Muscle of arm (tissue), 12 donors: ENCODE measurements around the gene TSPAN8. TPM values are rescaled to one million over a fixed set of nuclear protein-coding genes. Genes with fewer than 3 reads are reported as not detected.
"Not testable (repeated sequence)": the region's sequence is repeated elsewhere in the genome, so short reads cannot be mapped to it uniquely, and the experiment has no call there.

Source experiments
- DNase-seq: peaks from one replicate; pipeline ENCODE4 v3.0.0-alpha.2; 2013
- polyA plus RNA-seq, 12 donors: library from polyadenylated mRNA; unstranded; fragments of 120-200 nt; gene quantifications; one replicate each; pipeline ENCODE4 v1.2.1, GENCODE V29; 2013; ENCODE audit not compliant: insufficient read length in 12 of 12

TSPAN8 gene
- polyA plus RNA-seq, 12 donors: 0.79 to 68.7 (median 1.5) TPM; not detected in 1

DNA sequence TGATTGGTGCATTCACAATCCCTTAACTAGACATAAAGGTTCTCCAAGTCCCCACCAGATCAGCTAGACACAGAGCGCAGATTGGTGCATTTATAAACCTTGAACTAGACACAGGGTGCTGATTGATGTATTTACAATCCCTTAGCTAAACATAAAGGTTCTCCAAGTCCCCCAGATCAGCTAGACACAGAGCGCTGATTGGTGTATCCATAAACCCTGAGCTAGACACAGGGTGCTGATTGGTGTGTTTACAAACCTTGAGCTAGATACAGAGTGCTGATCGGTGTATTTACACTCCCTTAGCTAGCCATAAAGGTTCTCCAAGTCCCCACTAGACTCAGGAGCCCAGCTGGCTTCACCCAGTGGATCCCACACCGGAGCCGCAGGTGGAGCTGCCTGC lies 8.0 kb upstream of the TSPAN8 start:
- not testable (repeated sequence) for DNase-seq

DNA sequence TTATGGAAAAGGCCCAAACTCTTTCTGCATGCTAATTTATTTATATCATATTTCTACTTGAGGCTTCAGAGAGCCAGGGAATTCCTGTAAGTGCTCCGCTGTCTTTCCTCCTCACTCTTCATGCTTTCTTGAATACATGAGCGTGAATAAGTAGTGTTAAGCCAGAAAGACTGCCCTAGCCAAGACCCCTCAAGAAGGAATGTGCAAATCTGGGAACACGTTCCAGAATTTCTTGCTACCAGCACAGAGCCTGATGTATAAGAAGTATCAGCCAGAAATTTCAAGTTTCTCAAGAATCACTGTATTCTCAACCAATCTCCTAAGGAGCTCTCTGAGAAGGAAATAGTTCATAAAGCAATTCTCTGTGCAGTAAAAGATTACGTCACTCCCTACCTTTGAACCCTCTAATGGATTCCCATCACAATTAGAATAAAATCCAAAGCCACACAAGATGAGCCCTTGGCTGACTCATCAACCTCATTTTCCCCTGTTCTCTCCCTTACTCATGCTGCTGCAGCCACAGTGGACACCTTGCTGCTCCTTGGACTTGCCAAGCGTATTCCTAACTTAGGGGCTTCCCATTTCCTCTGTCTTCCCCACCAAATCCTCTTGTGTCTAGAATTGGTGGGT lies 6.9 kb upstream of the TSPAN8 start:
- DNase-seq: no peak

DNA sequence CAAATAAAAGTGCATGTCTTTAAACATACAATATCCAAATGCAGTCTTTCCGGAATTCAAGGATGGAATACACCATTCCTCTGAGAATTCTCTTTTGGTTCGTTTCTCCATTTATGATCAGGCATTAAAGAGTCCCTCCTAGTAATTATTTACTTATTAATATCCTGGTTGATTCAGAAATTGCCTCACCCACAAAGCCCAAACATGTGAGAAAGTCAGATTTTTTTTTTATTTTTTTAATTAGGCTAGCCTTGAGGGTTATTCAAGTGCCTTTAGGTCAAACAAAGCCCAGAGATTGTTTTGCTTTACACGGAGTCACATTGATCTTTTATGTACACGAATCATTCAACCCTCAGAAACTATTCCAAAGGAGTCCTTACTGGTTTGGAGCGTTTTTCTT lies 6.4 kb upstream of the TSPAN8 start:
- DNase-seq: no peak

DNA sequence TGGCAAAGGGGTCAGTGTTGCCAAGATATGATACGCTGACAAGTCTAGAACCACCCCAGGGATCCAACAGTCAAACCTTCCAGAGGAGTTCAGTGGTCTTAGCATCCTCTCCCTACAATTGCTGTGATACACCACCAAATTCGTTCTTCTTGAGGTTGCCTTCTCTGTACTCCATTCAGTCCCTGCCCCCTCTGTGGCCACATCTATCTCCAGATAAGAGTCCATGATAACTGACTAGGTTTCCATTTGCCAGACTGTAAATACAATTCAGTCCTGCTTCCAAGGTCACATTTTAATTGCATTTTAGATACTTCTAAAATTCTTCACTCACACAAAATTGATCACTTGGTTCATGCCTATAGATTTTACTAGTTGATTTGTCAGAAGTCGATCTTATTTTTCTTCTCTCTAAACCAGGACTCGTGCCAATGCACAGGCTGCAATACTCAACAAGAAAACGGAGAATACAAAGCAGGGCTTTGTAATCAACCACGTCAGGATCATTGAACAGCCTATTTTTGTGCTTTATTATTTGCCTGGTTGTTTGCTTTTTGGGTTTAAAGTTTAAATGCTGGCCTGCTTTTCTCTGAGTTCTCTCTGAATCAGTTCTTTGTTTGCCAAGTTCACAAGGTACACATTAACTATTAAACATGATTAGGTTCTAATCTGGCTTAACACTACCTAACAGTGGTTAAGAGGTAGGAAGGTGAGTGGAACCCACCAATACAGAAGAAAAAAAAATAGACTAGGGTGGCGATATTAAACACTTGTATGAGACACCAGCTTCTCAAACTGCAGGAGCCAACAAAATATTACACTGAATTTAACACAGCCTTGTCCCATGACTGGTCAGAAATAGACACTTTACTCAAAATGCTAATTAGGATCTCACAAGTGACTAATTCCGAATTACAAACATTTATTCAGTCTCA lies 5.3 kb upstream of the TSPAN8 start:
- DNase-seq: no peak

DNA sequence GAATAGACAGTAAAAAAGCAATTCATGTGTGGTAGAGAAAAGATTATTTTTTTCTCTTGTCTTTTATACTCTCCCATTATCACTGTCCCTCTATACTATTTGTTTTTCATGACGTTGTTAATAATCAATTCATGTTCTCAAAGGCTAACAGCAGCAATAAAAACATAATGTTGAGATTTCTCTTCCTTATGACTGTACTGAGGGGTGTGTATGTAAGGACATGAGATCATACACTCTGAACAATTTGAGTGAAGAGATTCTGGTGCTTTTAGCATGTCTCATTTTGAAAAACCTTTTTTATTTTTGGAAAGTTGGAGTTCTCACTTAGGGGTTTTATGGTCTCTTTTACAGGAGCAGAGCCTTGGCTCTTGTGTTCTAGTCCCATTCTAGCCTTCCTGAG lies 3.8 kb upstream of the TSPAN8 start:
- no peak for DNase-seq

DNA sequence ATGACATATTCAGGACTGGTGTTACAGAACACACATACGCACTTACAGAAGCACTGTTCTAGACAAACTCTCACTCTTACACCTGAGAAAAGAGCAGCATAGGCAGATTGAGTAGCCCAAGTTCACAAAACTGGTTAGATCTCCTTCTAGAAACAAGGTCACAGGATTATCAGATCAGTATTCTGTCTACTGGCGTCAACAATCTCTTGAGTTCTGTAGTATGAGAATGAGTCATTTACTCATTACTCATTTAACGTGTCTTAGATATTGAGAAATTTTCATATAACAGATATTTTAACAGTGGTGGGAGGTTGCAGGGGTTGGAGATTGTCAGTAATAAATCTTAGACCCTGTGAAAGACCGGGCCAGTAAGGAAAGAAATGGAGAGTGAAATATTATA lies 2.8 kb upstream of the TSPAN8 start:
- no peak for DNase-seq

DNA sequence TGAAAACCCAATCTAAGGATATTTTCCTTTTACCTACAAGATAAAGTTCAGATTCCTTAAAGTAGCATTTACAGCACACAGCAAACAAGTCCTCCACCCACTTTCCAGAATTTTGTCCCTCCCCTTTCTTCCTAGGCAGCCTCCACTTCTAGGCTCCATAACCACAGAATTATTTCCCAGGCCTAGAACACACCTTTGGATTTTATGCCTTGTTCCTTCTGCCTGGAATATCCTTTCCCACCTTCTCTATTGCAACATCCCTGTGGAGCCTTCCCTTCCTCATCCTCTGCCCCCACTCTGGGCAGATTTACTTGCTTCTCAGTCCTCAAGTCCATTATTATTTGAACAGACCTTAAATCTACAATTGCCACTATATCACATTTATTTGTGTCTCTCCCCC lies 2.1 kb upstream of the TSPAN8 start:
- DNase-seq: no peak

DNA sequence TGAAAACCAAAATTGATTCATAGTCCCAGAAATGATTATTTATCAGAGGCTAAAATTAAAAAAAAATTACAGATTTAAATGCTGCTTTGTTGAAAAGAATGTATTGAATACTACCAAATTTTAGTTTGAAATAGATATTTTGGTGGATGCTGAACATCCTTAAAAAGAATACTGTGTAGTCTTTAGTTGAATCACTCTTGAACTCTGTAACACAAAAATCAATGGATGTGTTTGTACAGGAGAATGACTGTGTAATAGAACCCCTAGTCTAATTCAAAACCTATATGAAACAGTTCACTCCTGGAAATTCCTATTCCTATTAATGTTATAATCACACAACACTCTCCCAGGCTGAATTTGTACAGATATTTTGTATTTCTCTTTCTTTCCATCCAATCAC lies 1.5 kb upstream of the TSPAN8 start:
- no peak for DNase-seq

DNA sequence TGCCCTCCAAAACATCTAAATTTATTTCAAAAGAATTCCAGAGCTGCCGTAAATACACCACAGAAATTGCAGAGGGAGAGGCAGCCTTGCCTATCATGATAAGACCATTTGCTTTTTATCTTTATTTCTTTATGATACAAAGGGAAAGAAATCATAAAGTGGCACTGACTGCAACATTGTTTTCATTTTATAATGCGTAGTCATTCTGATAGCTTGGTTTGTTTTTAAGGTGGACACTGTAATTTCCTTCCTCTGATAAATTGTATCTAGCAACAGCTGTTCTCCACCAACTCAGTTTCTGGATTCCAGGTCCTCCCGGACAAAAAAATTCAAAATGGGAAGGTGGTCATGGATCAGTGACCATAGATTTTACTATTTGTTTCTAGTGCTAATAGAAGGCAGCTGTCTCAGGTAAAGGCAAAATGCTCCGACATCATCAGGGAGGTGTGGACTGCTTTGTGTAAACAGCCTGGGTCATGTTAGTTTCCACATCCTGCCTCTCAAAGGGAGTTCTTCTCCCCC lies 623 bp upstream of the TSPAN8 start:
- no peak for DNase-seq

DNA sequence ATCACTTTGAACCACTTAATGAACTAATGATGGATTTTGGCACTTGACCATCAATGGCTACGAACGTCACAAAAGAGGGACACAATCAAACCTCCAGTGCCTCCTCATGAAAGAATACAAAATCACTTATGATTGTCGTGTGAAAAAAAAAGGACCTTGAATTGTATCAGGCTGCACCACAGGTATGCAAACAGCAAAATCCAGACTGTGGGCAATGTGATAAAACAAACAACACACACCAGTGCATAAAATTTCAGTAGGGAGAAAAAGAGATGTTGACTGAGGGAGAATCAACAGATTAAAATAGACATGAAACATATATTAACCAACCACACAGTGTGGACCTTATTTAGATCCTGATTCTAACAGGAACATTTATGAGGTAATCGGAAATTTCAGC lies 2.6 kb downstream of the TSPAN8 start:
- no peak for DNase-seq

DNA sequence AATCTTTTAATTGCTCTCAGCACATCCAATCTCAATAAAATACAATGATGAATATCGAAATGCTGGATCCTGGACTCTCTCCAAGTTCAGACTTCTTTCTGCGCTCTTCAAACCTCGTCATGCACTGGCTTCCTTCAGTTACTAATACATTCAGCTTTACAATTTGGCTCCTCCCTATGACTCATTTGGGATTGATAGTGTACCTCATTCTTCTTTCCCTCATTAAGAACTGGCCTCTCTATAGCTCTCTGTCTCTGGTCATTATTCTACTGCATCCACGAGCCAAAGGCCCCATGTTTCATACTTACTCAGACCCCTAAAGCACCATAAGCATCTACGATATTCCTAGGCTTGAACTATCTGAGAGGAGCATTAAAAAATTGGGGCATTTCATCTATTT lies 4.9 kb downstream of the TSPAN8 start:
- DNase-seq: no peak

DNA sequence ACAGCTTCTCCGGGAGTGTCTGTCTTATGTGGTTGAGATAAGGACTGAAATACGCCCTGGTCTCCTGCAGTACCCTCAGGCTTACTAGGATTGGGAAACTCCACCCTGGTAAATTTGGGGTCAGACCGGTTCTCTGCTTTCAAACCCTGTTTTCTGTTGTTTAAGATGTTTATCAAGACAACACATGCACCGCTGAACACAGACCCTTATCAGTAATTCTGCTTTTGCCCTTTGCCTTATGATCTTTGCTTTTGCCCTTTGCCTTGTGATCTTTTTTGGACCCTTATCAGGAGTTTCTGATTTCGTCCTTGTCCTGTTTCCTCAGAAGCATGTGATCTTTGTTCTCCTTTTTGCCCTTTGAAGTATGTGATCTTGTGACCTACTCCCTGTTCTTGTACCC lies 7.8 kb downstream of the TSPAN8 start:
- DNase-seq: not testable (repeated sequence)

DNA sequence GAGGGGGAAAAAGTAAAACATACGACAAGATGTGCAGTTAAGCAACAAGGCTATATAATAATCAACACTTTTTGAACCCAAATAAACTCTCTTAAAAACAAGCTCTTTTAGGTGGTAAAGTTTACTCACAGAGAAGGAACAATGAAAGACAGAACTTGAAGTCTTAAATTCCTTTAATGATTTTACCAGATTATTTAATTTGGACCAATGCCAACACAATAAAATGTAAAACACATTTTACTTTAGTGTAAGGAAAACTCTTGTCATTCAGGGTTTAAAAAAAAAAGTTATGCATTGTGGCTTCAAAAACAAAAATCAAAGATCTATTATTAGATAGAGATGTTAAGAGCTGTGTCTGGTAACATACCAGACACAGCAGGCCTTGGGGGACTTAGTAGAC lies 13.1 kb downstream of the TSPAN8 start:
- no peak for DNase-seq

DNA sequence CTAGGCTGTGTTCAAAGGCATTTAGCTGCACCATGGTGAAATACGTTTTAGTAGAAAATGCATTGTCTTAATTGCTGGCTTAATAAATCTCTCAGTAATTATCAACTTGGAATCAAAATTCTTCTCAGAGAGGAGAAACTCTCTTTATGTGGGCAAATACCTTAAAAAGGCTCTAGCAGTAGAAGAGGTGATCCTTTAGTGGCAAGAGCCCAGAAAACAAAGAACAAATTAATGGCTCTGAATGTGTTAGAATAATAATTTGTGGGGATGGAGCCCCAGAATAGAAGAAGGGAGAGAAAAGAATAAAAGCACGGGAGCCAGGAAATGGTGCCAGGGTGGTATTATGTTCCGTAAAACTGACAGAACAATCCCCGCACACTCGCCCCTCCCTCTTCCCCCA lies 14.8 kb downstream of the TSPAN8 start:
- DNase-seq: no peak

DNA sequence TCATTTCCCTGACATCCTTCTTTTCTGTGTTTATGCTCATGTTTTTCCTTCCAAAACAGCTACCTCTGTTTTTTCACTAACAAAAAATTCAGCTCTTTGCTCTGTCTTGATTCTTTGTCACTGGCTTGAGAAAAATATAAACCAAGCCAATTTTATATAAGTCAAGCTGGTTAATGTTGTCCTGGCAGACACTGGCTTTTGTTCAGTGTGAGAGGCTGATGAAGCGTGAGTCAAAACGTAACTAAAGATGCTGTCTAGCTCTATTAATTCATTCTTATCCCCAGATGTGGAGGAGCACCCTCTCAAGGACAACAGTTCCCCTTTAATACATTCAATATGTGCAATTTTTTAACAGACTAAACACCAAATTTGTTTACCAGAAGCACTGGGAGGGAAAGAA lies 15.8 kb downstream of the TSPAN8 start:
- DNase-seq: no peak

DNA sequence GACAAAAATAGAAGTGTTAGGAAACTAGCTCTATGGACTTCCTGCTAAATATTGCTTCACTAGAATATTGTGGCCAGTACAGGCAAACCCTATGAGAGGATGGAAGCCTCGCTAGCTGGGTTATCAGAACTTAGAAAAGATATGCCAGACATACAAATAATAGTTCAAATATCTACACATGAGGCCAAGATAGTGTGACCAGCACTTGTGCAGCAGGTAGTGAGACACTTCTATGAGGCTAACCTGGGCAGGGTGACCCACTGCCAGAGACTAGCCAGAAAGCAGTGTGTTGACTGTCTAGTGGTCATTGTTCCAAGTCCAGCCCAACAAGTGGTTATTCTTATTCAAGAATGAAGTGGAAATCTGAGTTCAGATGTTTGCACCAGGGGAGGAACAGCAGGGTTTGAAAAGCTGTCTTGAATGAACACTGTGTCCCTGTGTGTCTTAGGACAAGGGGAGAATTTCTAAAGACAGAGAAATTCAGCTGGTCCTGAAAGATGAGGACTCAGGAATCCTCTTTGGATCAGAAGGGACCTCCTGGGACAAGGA lies 16.3 kb downstream of the TSPAN8 start:
- no peak for DNase-seq

DNA sequence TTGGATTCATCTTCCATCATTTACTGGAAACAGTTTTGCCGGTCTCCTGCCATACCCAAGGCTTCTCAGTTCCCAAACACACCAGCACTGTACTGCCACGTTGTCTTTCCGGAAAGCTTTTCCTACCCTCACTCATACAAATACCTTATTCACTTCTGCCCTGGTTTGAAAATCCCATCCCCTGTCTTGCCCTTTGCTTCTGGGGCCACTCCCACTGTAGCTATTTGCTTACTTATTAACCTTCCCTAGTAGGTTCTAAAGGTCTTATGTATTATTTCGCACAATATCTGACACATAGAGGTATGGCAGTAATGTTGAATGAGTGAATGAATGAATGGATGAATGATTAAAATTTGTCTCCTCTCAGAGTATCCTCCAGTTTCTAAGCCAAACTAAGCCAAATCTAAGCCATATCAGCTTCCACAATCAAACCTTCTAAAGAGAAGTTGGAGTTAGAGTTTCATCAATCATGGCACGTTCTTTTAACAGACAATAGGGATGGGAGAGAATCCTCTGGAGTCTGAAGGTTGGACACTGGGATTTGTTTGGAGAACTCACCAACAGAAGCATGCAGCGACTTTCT lies 18.6 kb downstream of the TSPAN8 start:
- no peak for DNase-seq

DNA sequence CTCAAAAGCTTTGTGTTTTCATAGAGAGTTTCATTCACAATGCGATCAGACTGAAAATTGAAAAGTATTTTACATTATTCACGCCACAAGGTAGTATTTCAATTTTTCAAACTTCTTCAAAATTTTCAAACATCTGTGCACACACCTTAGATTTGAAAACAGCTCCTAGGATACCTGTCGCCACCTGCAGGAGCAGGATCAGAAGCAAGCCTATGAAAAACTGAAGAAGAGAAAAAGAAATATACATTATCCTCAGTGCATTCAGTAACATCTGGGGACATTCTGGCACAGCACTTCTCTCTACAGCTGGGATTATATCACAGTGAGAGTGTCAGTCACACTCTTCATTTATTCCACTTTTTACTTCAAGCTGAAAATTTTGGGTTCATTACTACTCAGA lies 19.8 kb downstream of the TSPAN8 start:
- DNase-seq: no peak

DNA sequence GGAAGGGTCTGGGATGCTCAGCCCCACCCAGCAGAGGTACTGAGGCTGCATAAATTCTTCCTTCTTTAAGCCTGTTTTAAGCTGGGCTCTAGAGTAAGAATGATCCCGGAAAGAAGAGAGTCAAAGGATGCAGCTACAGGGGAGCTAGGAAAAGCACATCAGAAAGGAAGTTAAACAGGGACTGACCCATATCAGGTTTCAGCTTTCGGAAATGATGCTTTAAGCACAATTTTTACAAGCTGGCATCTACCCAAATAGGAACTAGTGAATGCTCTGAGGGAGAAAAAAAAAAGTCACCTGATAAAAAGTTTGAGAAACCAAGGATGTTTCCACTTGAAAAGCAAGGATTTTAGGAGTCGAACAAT lies 22.0 kb downstream of the TSPAN8 start:
- DNase-seq: no peak

DNA sequence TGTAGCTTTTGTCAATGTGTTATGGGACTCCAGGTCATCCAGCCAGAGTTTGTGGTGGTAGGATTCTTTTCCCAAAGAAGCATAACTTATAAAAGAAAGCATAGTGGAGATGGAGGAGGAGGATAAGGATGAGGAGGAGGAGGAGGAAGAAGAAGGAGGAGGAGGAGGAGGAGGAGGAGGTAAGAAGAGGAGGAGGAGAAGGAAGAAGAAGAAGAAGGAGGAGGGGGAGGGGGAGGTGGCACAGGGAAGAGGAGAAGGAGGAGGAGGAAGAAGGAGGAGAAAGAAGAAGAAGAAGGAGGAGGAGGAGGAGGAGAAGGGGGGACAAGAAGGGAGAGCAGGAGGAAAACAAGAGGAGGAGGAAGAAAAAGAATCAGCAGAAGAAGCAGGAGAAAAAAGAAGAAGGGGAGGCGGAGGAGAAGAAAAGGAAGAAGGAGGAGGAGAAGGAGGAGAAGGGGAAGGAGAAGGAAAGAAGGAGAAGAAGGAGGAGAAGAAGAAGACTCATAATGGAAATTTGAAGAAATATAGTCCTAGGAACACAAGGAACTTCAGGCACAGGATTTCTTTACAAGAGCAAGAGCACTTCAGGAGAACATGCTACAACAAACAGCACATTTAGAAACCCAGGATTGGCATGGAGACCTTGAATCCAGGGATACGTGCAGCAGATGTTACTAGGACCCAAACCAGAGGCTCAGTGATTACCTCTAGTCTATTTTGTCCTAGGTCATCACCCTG lies 22.6 kb downstream of the TSPAN8 start:
- DNase-seq: no peak

DNA sequence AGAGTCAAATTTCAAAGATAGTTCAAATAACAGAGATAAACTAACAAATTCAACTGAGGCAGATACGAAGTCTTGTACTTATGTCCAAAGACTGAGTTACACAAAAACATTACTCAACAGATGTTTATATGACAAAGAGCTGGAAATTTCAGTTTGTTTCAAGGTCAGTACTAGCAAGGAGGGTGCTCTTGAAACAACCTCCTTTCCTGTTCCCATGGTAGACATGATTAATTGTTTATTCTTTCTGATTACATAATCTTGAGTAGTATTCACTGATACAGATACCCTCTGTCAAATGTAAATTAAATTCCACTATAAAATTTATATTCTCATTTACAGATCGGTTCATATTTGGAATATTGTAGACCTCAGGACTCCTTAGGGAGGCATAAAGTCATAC lies 23.4 kb downstream of the TSPAN8 start:
- no peak for DNase-seq

DNA sequence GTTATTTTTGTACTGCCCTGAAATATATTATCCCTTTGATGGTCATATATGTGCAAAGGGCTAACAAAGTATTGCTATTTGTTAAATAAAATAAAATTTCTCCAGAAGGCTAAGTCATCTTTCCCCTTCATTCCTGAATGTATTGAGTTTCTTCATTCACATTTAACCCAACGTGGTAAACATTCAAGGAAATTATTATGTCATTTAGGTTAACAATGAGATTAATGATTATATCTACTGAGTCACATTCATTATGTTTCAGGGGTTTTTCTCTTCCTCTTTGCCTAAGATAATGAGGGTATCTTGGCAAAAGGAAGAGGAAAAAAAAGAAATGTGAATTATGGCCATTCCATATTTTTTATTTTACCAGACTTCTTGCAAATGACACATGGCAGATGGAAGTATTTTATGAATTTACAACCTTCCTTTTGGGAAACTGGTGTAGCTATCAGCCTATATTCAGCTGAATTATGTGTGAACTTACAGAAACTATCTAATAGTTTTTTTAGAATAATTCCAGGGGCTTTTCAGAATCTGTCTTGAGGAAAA lies 27.2 kb downstream of the TSPAN8 start:
- no peak for DNase-seq
